ENCODE data around the gene UMODL1.
"Not testable (repeated sequence)": the region's sequence is repeated elsewhere in the genome, so short reads cannot be mapped to it uniquely, and the experiment has no call there.

UMODL1 gene

GRCh38 chr21:42114646-42115045 is 43.5 kb downstream of the UMODL1 start:
- no peak for TF ChIP-seq CTCF (IDR thresholded peaks at IDR 0.05; ENCODE audit: extremely low read depth, insufficient read depth, missing control alignments)
- in situ Hi-C loops (cut with MboI; ENCODE audit: low pct_unique_long_range_greater_than_20kb, low sequenced_read_pairs, unreplicated experiment): no loop called here
- DNase-seq (ENCODE audit: low spot score): no peak

- in situ Hi-C loops (cut with MboI; ENCODE audit: low pct_unique_long_range_greater_than_20kb, low sequenced_read_pairs, unreplicated experiment): no loop called here
- DNase-seq (ENCODE audit: low spot score): no peak
Observed at GRCh38 chr21:42115136-42115683, 44.1 kb downstream of the UMODL1 start.

GRCh38 chr21:42116551-42116950 is 45.4 kb downstream of the UMODL1 start:
- in situ Hi-C loops (cut with MboI; ENCODE audit: low pct_unique_long_range_greater_than_20kb, low sequenced_read_pairs, unreplicated experiment); DNase-seq (ENCODE audit: low spot score): not testable (repeated sequence)

More at GRCh38 chr21:42115136-42115683, 44.1 kb downstream of the UMODL1 start:
- no peak for TF ChIP-seq CTCF (IDR thresholded peaks at IDR 0.05; ENCODE audit: extremely low read depth, insufficient read depth, missing control alignments)

GRCh38 chr21:42117229-42117966 is 46.3 kb downstream of the UMODL1 start:
- DNase-seq (ENCODE audit: low spot score): peak; percentile 87
- in situ Hi-C loops (cut with MboI; ENCODE audit: low pct_unique_long_range_greater_than_20kb, low sequenced_read_pairs, unreplicated experiment): no loop called here
- peak; percentile 88 for TF ChIP-seq CTCF (IDR thresholded peaks at IDR 0.05; ENCODE audit: extremely low read depth, insufficient read depth, missing control alignments)

GRCh38 chr21:42117967-42118780 is 47.1 kb downstream of the UMODL1 start:
- no peak for DNase-seq (ENCODE audit: low spot score)
- TF ChIP-seq CTCF (IDR thresholded peaks at IDR 0.05; ENCODE audit: extremely low read depth, insufficient read depth, missing control alignments): no peak
- in situ Hi-C loops (cut with MboI; ENCODE audit: low pct_unique_long_range_greater_than_20kb, low sequenced_read_pairs, unreplicated experiment): no loop called here

GRCh38 chr21:42118901-42119300 is 47.8 kb downstream of the UMODL1 start:
- DNase-seq (ENCODE audit: low spot score): no peak
- in situ Hi-C loops (cut with MboI; ENCODE audit: low pct_unique_long_range_greater_than_20kb, low sequenced_read_pairs, unreplicated experiment): no loop called here

More at GRCh38 chr21:42118901-42119300, 47.8 kb downstream of the UMODL1 start:
- no peak for TF ChIP-seq CTCF (IDR thresholded peaks at IDR 0.05; ENCODE audit: extremely low read depth, insufficient read depth, missing control alignments)
